Thoracic aorta (tissue), 2 donors: ENCODE results near the gene SRSF2. TPM values are rescaled to one million over a fixed set of nuclear protein-coding genes. Genes with fewer than 3 reads are reported as not detected.
A peak's percentile ranks its signal among the peaks of the same experiment; 100 is the strongest.

Source experiments
- ATAC-seq: fragments of 150-250 bp; one replicate; pipeline ENCODE4 v1.8.0; 2017; ENCODE audit warnings: low read depth; ENCODE audit not compliant: insufficient number of reproducible peaks, low FRiP score
- DNase-seq: peaks from one replicate; pipeline ENCODE4 v3.0.0-alpha.2; 2020; ENCODE audit warnings: low spot score
- H3K27ac ChIP-seq, 2 donors: fragments of 200-600 bp; sonication (generic); 1 replicate in 1 of 2; 2 replicates in 1 of 2; pipeline ENCODE4 v1.5.1; 2016; ENCODE audit warnings: mild to moderate bottlenecking in 2 of 2, moderate library complexity in 2 of 2
- H3K27me3 ChIP-seq: fragments of 200-600 bp; sonication (generic); replicated peaks from 2 replicates; pipeline ENCODE4 v1.6.0; 2016; ENCODE audit warnings: mild to moderate bottlenecking; ENCODE audit not compliant: insufficient read depth
- H3K36me3 ChIP-seq: fragments of 200-600 bp; sonication (generic); one replicate; pipeline ENCODE4 v1.5.1; 2016
- H3K4me1 ChIP-seq, 2 donors: fragments of 200-600 bp; sonication (generic); 1 replicate in 1 of 2; 2 replicates in 1 of 2; pipeline versions ENCODE4 v1.5.1 to v1.6.0; 2016; ENCODE audit warnings: low read depth in 2 of 2, mild to moderate bottlenecking in 1 of 2; ENCODE audit not compliant: control insufficient read depth in 1 of 2
- H3K4me3 ChIP-seq: fragments of 200-600 bp; sonication (generic); 2 replicates; pipeline ENCODE4 v1.5.1; 2016; ENCODE audit warnings: mild to moderate bottlenecking
- H3K9me3 ChIP-seq: fragments of 200-600 bp; sonication (generic); 2 replicates; pipeline ENCODE4 v1.5.1; 2016
- CTCF ChIP-seq: fragments of 200-600 bp; sonication (generic); IDR thresholded peaks from one replicate; pipeline ENCODE4 v1.5.1; 2019; ENCODE audit warnings: antibody characterized with exemption
- total RNA-seq, 2 donors: library from RNA; depleted of rRNA; stranded (reverse); fragments of >200 nt; gene quantifications; one replicate each; pipeline versions ENCODE4 v1.1.0 to v1.2.3, GENCODE V29; 2016

Gene SRSF2
- 100 to 1,000 TPM; 265 to 266 TPM for total RNA-seq

- H3K27me3 ChIP-seq = no peaks in the 10 kb centered on the region
- peaks cover 16% of the 10 kb centered on the region for H3K36me3 ChIP-seq
- H3K27ac ChIP-seq = peak within 1 kb of the TSS; percentile 98 to 99
- no peaks in the 10 kb centered on the region for H3K9me3 ChIP-seq
- TF ChIP-seq CTCF = no peak
- ATAC-seq = peak; percentile 85
- peak within 1 kb of the TSS; percentile 89 for H3K4me3 ChIP-seq
- peaks cover 47 to 72% of the 10 kb centered on the region in 2 donors for H3K4me1 ChIP-seq
- DNase-seq = peak; percentile 91
Observed at GRCh38 chr17:76737082-76737675, at the start of gene SRSF2. Gene SRSF2 (minus strand): TSS chr17:76737331. CDS start chr17:76737160, 171 bp downstream.

GRCh38 chr17:76784926-76785325 lies 47.8 kb upstream of the SRSF2 start:
- TF ChIP-seq CTCF = no peak
- Histone ChIP-seq H3K27me3 (no peaks in the 10 kb centered on the region), H3K4me1 (no peaks in the 10 kb centered on the region), H3K4me3 (no peak overlapping the region), H3K27ac (no peak overlapping the region), H3K36me3 (peaks cover 20% of the 10 kb centered on the region), H3K9me3 (no peaks in the 10 kb centered on the region)
- DNase-seq = no peak
- ATAC-seq = no peak

- Histone ChIP-seq H3K4me1 (no peaks in the 10 kb centered on the region), H3K9me3 (no peaks in the 10 kb centered on the region), H3K36me3 (peaks cover 20% of the 10 kb centered on the region), H3K27me3 (no peaks in the 10 kb centered on the region), H3K27ac (no peak overlapping the region), H3K4me3 (no peak overlapping the region)
- ATAC-seq (no peak), DNase-seq (no peak)
- no peak for TF ChIP-seq CTCF
Observed at GRCh38 chr17:76783146-76783545, 46.0 kb upstream of the SRSF2 start.

GRCh38 chr17:76781056-76781982 lies 44.2 kb upstream of the SRSF2 start:
- Histone ChIP-seq H3K27ac (no peak overlapping the region), H3K4me3 (no peak overlapping the region)
- no peak for DNase-seq

More at GRCh38 chr17:76781056-76781982, 44.2 kb upstream of the SRSF2 start:
- no peak for TF ChIP-seq CTCF
- no peak for ATAC-seq
- Histone ChIP-seq H3K4me1 (no peaks in the 10 kb centered on the region), H3K27me3 (no peaks in the 10 kb centered on the region), H3K36me3 (peaks cover 30% of the 10 kb centered on the region), H3K9me3 (no peaks in the 10 kb centered on the region)
